H9 (cell line): ENCODE measurements around the gene JSRP1. TPM values are rescaled to one million over a fixed set of nuclear protein-coding genes. Genes with fewer than 3 reads are reported as not detected.

ENCODE experiments used
- DNase-seq: peaks from one replicate; pipeline ENCODE4 v3.0.0-alpha.2; 2017
- H2AFZ ChIP-seq: one replicate; pipeline ENCODE4 v1.6.1; 2013; ENCODE audit warnings: mild to moderate bottlenecking, low read length, control low read depth, moderate library complexity
- H2AK5ac ChIP-seq: 2 replicates; pipeline ENCODE4 v1.6.1; 2013; ENCODE audit warnings: low read length, control low read depth, mixed read lengths; ENCODE audit not compliant: insufficient read length
- H2BK120ac ChIP-seq: one replicate; pipeline ENCODE4 v1.6.1; 2013; ENCODE audit warnings: low read depth, mild to moderate bottlenecking, low read length, control low read depth, inconsistent platforms; ENCODE audit not compliant: poor library complexity, severe bottlenecking
- H2BK12ac ChIP-seq: 2 replicates; pipeline ENCODE4 v1.6.1; 2013; ENCODE audit warnings: low read length, control low read depth, mixed read lengths, low read depth; ENCODE audit not compliant: insufficient read length
- H2BK15ac ChIP-seq: 2 replicates; pipeline ENCODE4 v1.6.1; 2013; ENCODE audit warnings: low read depth, low read length, control low read depth
- H2BK20ac ChIP-seq: one replicate; pipeline ENCODE4 v1.6.1; 2013; ENCODE audit warnings: low read depth, mild to moderate bottlenecking, low read length, control low read depth, inconsistent platforms; ENCODE audit not compliant: poor library complexity, severe bottlenecking
- H2BK5ac ChIP-seq: 2 replicates; pipeline ENCODE4 v1.6.1; 2013; ENCODE audit warnings: low read length, control low read depth, mixed read lengths; ENCODE audit not compliant: insufficient read length
- H3K14ac ChIP-seq: 2 replicates; pipeline ENCODE4 v1.6.1; 2013; ENCODE audit warnings: low read length, control low read depth; ENCODE audit not compliant: insufficient read depth
- H3K18ac ChIP-seq: 2 replicates; pipeline ENCODE4 v1.6.1; 2013; ENCODE audit warnings: low read depth, mild to moderate bottlenecking, mixed read lengths, low read length, control low read depth; ENCODE audit not compliant: insufficient read length
- H3K23ac ChIP-seq: 2 replicates; pipeline ENCODE4 v1.6.1; 2013; ENCODE audit warnings: low read length, control low read depth, mixed read lengths, low read depth; ENCODE audit not compliant: insufficient read length
- H3K23me2 ChIP-seq: 2 replicates; pipeline ENCODE4 v1.6.1; 2013; ENCODE audit warnings: low read depth, mild to moderate bottlenecking, mixed read lengths, low read length, control low read depth; ENCODE audit not compliant: insufficient read length, poor library complexity, severe bottlenecking
- H3K27ac ChIP-seq: 2 replicates; pipeline ENCODE4 v1.5.1; 2013; ENCODE audit warnings: low read length, control low read depth, mixed read lengths, low read depth; ENCODE audit not compliant: insufficient read length
- H3K27me3 ChIP-seq: 2 replicates; pipeline ENCODE4 v1.6.1; 2013; ENCODE audit warnings: low read length, control low read depth, inconsistent platforms; ENCODE audit not compliant: insufficient read depth
- H3K4ac ChIP-seq: 2 replicates; pipeline ENCODE4 v1.6.1; 2013; ENCODE audit warnings: low read depth, mild to moderate bottlenecking, control low read depth, inconsistent platforms, low read length, moderate library complexity
- H3K4me1 ChIP-seq: 2 replicates; pipeline ENCODE4 v1.6.1; 2013; ENCODE audit warnings: low read length, control low read depth, inconsistent platforms; ENCODE audit not compliant: insufficient read depth
- H3K4me2 ChIP-seq: 2 replicates; pipeline ENCODE4 v1.6.1; 2013; ENCODE audit warnings: low read length, control low read depth, mixed read lengths; ENCODE audit not compliant: insufficient read length, insufficient read depth
- H3K56ac ChIP-seq: 2 replicates; pipeline ENCODE4 v1.6.1; 2013; ENCODE audit warnings: low read depth, mild to moderate bottlenecking, mixed read lengths, low read length, control low read depth; ENCODE audit not compliant: insufficient read length
- H3K79me1 ChIP-seq: 2 replicates; pipeline ENCODE4 v1.6.1; 2013; ENCODE audit warnings: low read depth, mild to moderate bottlenecking, moderate library complexity, low read length, control low read depth, inconsistent platforms; ENCODE audit not compliant: insufficient read depth, poor library complexity, severe bottlenecking
- H3K79me2 ChIP-seq: 2 replicates; pipeline ENCODE4 v1.6.1; 2013; ENCODE audit warnings: low read length, control low read depth, inconsistent platforms; ENCODE audit not compliant: insufficient read depth
- H3K9ac ChIP-seq: 2 replicates; pipeline ENCODE4 v1.6.1; 2013; ENCODE audit warnings: low read length, control low read depth, mixed read lengths; ENCODE audit not compliant: insufficient read length; ENCODE audit errors: extremely low read depth
- H3K9me3 ChIP-seq: one replicate; pipeline ENCODE4 v1.6.1; 2013; ENCODE audit warnings: low read depth, low read length, inconsistent platforms; ENCODE audit not compliant: control insufficient read depth
- H3T11ph ChIP-seq: one replicate; pipeline ENCODE4 v1.6.1; 2013; ENCODE audit warnings: mild to moderate bottlenecking, low read length, control low read depth, inconsistent platforms
- H4K20me1 ChIP-seq: one replicate; pipeline ENCODE4 v1.6.1; 2013; ENCODE audit not compliant: control insufficient read depth, insufficient read length, insufficient read depth
- H4K5ac ChIP-seq: 2 replicates; pipeline ENCODE4 v1.6.1; 2013; ENCODE audit warnings: low read depth, mild to moderate bottlenecking, mixed read lengths, low read length, control low read depth; ENCODE audit not compliant: insufficient read length
- H4K8ac ChIP-seq: replicated peaks from 2 replicates; pipeline ENCODE4 v1.6.1; 2013; ENCODE audit warnings: low read length, control low read depth, mixed read lengths, low read depth; ENCODE audit not compliant: insufficient read length
- H4K91ac ChIP-seq: 2 replicates; pipeline ENCODE4 v1.6.1; 2013; ENCODE audit warnings: low read depth, mild to moderate bottlenecking, moderate library complexity, mixed read lengths, low read length, control low read depth; ENCODE audit not compliant: insufficient read length
- H3K27ac Mint-ChIP-seq, 3 experiments: 2 replicates in 2 of 3; 3 replicates in 1 of 3; pipeline ENCODE4 v1.8.0; 2020 to 2021; ENCODE audit warnings: mixed read lengths in 3 of 3, mild to moderate bottlenecking in 1 of 3, moderate library complexity in 1 of 3
- H3K27me3 Mint-ChIP-seq: 2 replicates; pipeline ENCODE4 v1.8.0; 2021; ENCODE audit warnings: low read depth, mild to moderate bottlenecking, moderate library complexity, mixed read lengths
- H3K36me3 Mint-ChIP-seq, 3 experiments: 2 replicates in 2 of 3; 3 replicates in 1 of 3; pipeline ENCODE4 v1.8.0; 2020 to 2021; ENCODE audit warnings: low read depth in 3 of 3, mixed read lengths in 3 of 3; ENCODE audit not compliant: insufficient read depth in 1 of 3
- H3K4me1 Mint-ChIP-seq, 2 experiments: 2 replicates each; pipeline ENCODE4 v1.8.0; 2020; ENCODE audit warnings: mixed read lengths in 2 of 2
- H3K4me3 Mint-ChIP-seq, 2 experiments: 2 replicates in 1 of 2; 3 replicates in 1 of 2; pipeline ENCODE4 v1.8.0; 2020 to 2021; ENCODE audit warnings: mild to moderate bottlenecking in 2 of 2, mixed read lengths in 2 of 2, moderate library complexity in 1 of 2
- H3K9me3 Mint-ChIP-seq, 2 experiments: 2 replicates in 1 of 2; 3 replicates in 1 of 2; pipeline ENCODE4 v1.8.0; 2020; ENCODE audit warnings: mild to moderate bottlenecking in 2 of 2, mixed read lengths in 2 of 2, moderate library complexity in 1 of 2
- WGBS: extraction: QIAGEN DNeasy Blood & Tissue Kit; methylation state at CpG from one replicate; pipeline ENCODE4 v1.1.7; 2013; ENCODE audit warnings: missing lambda C conversion rate, low lambda C conversion rate, mixed read lengths; ENCODE audit not compliant: insufficient read length; ENCODE audit errors: extremely low coverage; 5-methylcytosine and 5-hydroxymethylcytosine counted together
- total RNA-seq: library from RNA; stranded (reverse); gene quantifications from 2 replicates; pipeline ENCODE4 v1.2.1, GENCODE V29; 2021
- TF ChIP-seq, protein P1 (sequence below): fragments of 200-600 bp; sonication (generic); conservative IDR thresholded peaks from 3 replicates; pipeline ENCODE4 v1.8.0; 2021; ENCODE audit warnings: antibody characterized with exemption, mild to moderate bottlenecking

JSRP1 gene
- total RNA-seq, 1 experiment from 2014 or later: 0.90 TPM

DNA sequence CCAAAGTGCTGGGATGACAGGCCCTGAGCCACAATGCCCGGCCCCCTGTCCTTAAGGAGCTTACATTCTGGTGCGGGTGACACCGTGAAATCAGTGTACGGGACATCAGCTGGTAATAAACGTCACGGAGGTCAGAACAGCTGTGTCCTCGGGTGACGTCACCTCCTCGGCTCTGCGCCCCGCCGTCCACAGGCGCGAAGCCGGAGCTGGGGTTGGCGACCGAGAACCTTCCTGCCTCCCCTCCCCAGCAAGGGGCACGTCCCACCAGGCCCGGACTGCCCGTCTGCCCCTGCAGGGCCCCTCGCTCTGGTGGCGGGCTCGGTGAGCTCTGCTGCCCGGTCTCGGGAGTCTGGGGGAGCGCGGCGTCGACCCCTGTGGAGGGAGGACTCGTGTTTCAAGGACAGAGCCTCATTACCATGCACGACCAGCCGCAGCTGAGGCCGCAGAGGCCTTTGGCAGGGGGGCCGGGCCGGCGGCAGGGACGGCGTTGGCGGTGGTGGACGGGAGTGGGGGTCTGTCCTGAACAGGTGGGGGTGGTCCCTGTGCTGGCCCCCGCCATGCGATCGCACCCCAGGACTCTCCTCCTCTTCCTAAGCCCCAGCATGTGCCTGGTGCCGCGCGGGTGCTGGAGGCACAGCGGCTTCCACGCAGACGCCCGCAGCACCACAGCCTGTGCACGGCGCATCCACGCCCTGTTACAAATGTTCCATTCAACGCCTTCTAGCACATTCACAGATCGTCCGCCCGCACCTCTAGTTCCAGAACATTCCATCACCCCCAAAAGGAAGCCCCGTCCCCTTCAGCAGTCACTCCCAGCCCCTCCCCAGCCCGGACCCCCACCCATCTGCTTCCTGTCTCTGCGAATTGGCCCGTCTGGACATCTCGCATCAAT, 46.3 kb upstream of the JSRP1 start:
- no peak overlapping the region for H3K4ac ChIP-seq
- no peak overlapping the region for H3K18ac ChIP-seq
- no peak overlapping the region for H2BK120ac ChIP-seq
- Mint-ChIP-seq H3K36me3 (peaks cover 0 to 4% (median 0%) of the 10 kb centered on the region in 3 experiments; a peak in 3 of 7 replicates), H3K27ac (no peak overlapping the region), H3K4me3 (peak overlapping the region in 1 of 2 experiments; percentile 60; a peak in 3 of 5 replicates), H3K9me3 (peaks cover 0 to 4% of the 10 kb centered on the region in 2 experiments; a peak in 1 of 5 replicates), H3K27me3 (peaks cover 65% of the 10 kb centered on the region), H3K4me1 (peaks cover 5 to 19% of the 10 kb centered on the region in 2 experiments)
- H2AK5ac ChIP-seq: no peak overlapping the region
- H4K91ac ChIP-seq: no peak overlapping the region
- H3K79me2 ChIP-seq: no peaks in the 10 kb centered on the region
- no peaks in the 10 kb centered on the region for H3K9me3 ChIP-seq
- DNase-seq: peak; percentile 71
- no peak overlapping the region for H2BK20ac ChIP-seq
- no peak overlapping the region for H2AFZ ChIP-seq
- TF ChIP-seq, protein P1, sequence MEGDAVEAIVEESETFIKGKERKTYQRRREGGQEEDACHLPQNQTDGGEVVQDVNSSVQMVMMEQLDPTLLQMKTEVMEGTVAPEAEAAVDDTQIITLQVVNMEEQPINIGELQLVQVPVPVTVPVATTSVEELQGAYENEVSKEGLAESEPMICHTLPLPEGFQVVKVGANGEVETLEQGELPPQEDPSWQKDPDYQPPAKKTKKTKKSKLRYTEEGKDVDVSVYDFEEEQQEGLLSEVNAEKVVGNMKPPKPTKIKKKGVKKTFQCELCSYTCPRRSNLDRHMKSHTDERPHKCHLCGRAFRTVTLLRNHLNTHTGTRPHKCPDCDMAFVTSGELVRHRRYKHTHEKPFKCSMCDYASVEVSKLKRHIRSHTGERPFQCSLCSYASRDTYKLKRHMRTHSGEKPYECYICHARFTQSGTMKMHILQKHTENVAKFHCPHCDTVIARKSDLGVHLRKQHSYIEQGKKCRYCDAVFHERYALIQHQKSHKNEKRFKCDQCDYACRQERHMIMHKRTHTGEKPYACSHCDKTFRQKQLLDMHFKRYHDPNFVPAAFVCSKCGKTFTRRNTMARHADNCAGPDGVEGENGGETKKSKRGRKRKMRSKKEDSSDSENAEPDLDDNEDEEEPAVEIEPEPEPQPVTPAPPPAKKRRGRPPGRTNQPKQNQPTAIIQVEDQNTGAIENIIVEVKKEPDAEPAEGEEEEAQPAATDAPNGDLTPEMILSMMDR: no peak
- H3K79me1 ChIP-seq: no peaks in the 10 kb centered on the region
- H3K23me2 ChIP-seq: no peaks in the 10 kb centered on the region
- H4K8ac ChIP-seq: no peak overlapping the region
- H3K27me3 ChIP-seq: no peaks in the 10 kb centered on the region
- no peaks in the 10 kb centered on the region for H4K20me1 ChIP-seq
- H3K14ac ChIP-seq: peak overlapping the region; percentile 25; the same call in 1 of the 2 replicates
- H3K9ac ChIP-seq: no peak overlapping the region
- H3K56ac ChIP-seq: no peak overlapping the region
- H3K4me2 ChIP-seq: no peak overlapping the region
- no peak overlapping the region for H2BK5ac ChIP-seq
- H3T11ph ChIP-seq: no peak overlapping the region
- H2BK12ac ChIP-seq: no peak overlapping the region
- H3K23ac ChIP-seq: no peak overlapping the region
- no peak overlapping the region for H2BK15ac ChIP-seq
- no peak overlapping the region for H3K27ac ChIP-seq
- no peaks in the 10 kb centered on the region for H3K4me1 ChIP-seq
- no CpG with 5 or more reads among the region's 62 CpGs for WGBS
- H4K5ac ChIP-seq: no peak overlapping the region
